ENCODE data around the gene SLC1A7.

SLC1A7 gene

GRCh38 chr1:53077599-53077965 lies 64.9 kb downstream of the SLC1A7 start:
- TF ChIP-seq CTCF (IDR thresholded peaks at IDR 0.05; ENCODE audit: control insufficient read depth, extremely low read depth, insufficient read depth) = no peak
- no peak overlapping the region for H3K4me3 ChIP-seq (ENCODE audit: low read depth, low read length)

GRCh38 chr1:53076721-53077598 lies 65.5 kb downstream of the SLC1A7 start:
- TF ChIP-seq CTCF (IDR thresholded peaks at IDR 0.05; ENCODE audit: control insufficient read depth, extremely low read depth, insufficient read depth) = no peak
- no peak overlapping the region for H3K4me3 ChIP-seq (ENCODE audit: low read depth, low read length)
- no peak for DNase-seq (ENCODE audit: low read depth)

More at GRCh38 chr1:53077599-53077965, 64.9 kb downstream of the SLC1A7 start:
- DNase-seq (ENCODE audit: low read depth) = no peak

- TF ChIP-seq CTCF (IDR thresholded peaks at IDR 0.05; ENCODE audit: control insufficient read depth, extremely low read depth, insufficient read depth) = no peak
- DNase-seq (ENCODE audit: low read depth) = no peak
- H3K4me3 ChIP-seq (ENCODE audit: low read depth, low read length) = no peak overlapping the region
Observed at GRCh38 chr1:53076165-53076564, 66.3 kb downstream of the SLC1A7 start.

GRCh38 chr1:53075761-53076163 lies 66.7 kb downstream of the SLC1A7 start:
- no peak for TF ChIP-seq CTCF (IDR thresholded peaks at IDR 0.05; ENCODE audit: control insufficient read depth, extremely low read depth, insufficient read depth)
- no peak for DNase-seq (ENCODE audit: low read depth)

GRCh38 chr1:53075206-53075605 lies 67.2 kb downstream of the SLC1A7 start:
- H3K4me3 ChIP-seq (ENCODE audit: low read depth, low read length) = no peak overlapping the region
- DNase-seq (ENCODE audit: low read depth) = no peak
- TF ChIP-seq CTCF (IDR thresholded peaks at IDR 0.05; ENCODE audit: control insufficient read depth, extremely low read depth, insufficient read depth) = no peak

More at GRCh38 chr1:53075761-53076163, 66.7 kb downstream of the SLC1A7 start:
- no peak overlapping the region for H3K4me3 ChIP-seq (ENCODE audit: low read depth, low read length)

- no peak for DNase-seq (ENCODE audit: low read depth)
- no peak for TF ChIP-seq CTCF (IDR thresholded peaks at IDR 0.05; ENCODE audit: control insufficient read depth, extremely low read depth, insufficient read depth)
- H3K4me3 ChIP-seq (ENCODE audit: low read depth, low read length) = no peak overlapping the region
Observed at GRCh38 chr1:53074313-53075154, 67.9 kb downstream of the SLC1A7 start.

All from LNCaP clone FGC (cell line).